NCI-H446 treated with DMSO at 0.1 percent for 48 hours (cell line): ENCODE results near the gene MCF2L.

Experiments used
- DNase-seq: peaks from one replicate; lab custom pipeline; 2025; lab: John Stamatoyannopoulos, UW

Gene MCF2L

GRCh38 chr13:112997188-112998130 lies 28.4 kb downstream of the MCF2L start:
- DNase-seq: no peak

- no peak for DNase-seq
Measured at GRCh38 chr13:112998521-112999280, 29.7 kb downstream of the MCF2L start.

GRCh38 chr13:112999414-113000177 lies 30.6 kb downstream of the MCF2L start:
- no peak for DNase-seq

- DNase-seq: no peak
Measured at GRCh38 chr13:113000575-113000974, 31.6 kb downstream of the MCF2L start.

GRCh38 chr13:113001241-113002140 lies 32.5 kb downstream of the MCF2L start:
- no peak for DNase-seq

- DNase-seq: no peak
Measured at GRCh38 chr13:113002206-113002912, 33.3 kb downstream of the MCF2L start.

GRCh38 chr13:113002913-113003290 lies 33.9 kb downstream of the MCF2L start:
- no peak for DNase-seq

GRCh38 chr13:113004126-113004525 lies 35.1 kb downstream of the MCF2L start:
- DNase-seq: no peak

- no peak for DNase-seq
Measured at GRCh38 chr13:113005076-113005865, 36.3 kb downstream of the MCF2L start.

- DNase-seq: no peak
Measured at GRCh38 chr13:113005997-113006396, 37.0 kb downstream of the MCF2L start.

GRCh38 chr13:113006660-113007059 lies 37.6 kb downstream of the MCF2L start:
- no peak for DNase-seq

GRCh38 chr13:113008851-113009250 lies 39.8 kb downstream of the MCF2L start:
- no peak for DNase-seq

GRCh38 chr13:113009743-113010509 lies 40.9 kb downstream of the MCF2L start:
- DNase-seq: no peak

GRCh38 chr13:113010510-113010865 lies 41.5 kb downstream of the MCF2L start:
- no peak for DNase-seq

- DNase-seq: no peak
Measured at GRCh38 chr13:113013303-113013702, 44.3 kb downstream of the MCF2L start.

GRCh38 chr13:113013878-113014751 lies 45.1 kb downstream of the MCF2L start:
- no peak for DNase-seq

- no peak for DNase-seq
Measured at GRCh38 chr13:113014752-113015745, 46.0 kb downstream of the MCF2L start.
